Measurements from ENCODE around the gene DIP2C. TPM values are rescaled to one million over a fixed set of nuclear protein-coding genes. Genes with fewer than 3 reads are reported as not detected.

Gene DIP2C
- total RNA-seq, 1 experiment from 2014 or later = 11.4 TPM

GRCh38 chr10:244227-244626 is 445.2 kb downstream of the DIP2C start:
- ChIA-PET POLR2A (no interaction called here), CTCF (interaction anchor here (0.6 kb wide), 1 partner anchor 539 kb away, joined by 3 read pairs; no protein-coding TSS in a partner anchor)
- H3K9me3 ChIP-seq = no peaks in the 10 kb centered on the region
- Mint-ChIP-seq H3K27ac (ENCODE audit: unreplicated experiment) (no peak overlapping the region), H3K27me3 (ENCODE audit: insufficient read depth, unreplicated experiment) (no peaks in the 10 kb centered on the region), H3K36me3 (ENCODE audit: insufficient read depth, unreplicated experiment) (peaks cover 58% of the 10 kb centered on the region), H3K9me3 (ENCODE audit: unreplicated experiment) (no peaks in the 10 kb centered on the region), H3K4me3 (ENCODE audit: unreplicated experiment) (no peak overlapping the region), H3K4me1 (ENCODE audit: low read depth, unreplicated experiment) (no peaks in the 10 kb centered on the region)
- no peaks in the 10 kb centered on the region for H3K27me3 ChIP-seq (replicated peaks; ENCODE audit: control insufficient read depth, insufficient read depth, low read length)
- DNase-seq = no peak
- H3K4me3 ChIP-seq (ENCODE audit: low read depth, low read length) = no peak overlapping the region
- intact Hi-C loops (cut with micrococcal nuclease; ENCODE audit: unreplicated experiment) = no loop called here
- BruUV-seq (replicated peaks) = no TSS peak
- no peak for TF ChIP-seq CTCF (IDR thresholded peaks at IDR 0.05; ENCODE audit: insufficient read depth in 1 of 2, low read depth in 1 of 2, low read length in 1 of 2, severe bottlenecking in 1 of 2, unreplicated experiment in 1 of 2)
- H3K4me1 ChIP-seq = no peaks in the 10 kb centered on the region
- peaks cover 4% of the 10 kb centered on the region for H3K36me3 ChIP-seq (ENCODE audit: control insufficient read depth, insufficient read depth, low read length)

- Histone ChIP-seq H3K4me1 (no peaks in the 10 kb centered on the region), H3K9me3 (no peaks in the 10 kb centered on the region), H3K36me3 (ENCODE audit: control insufficient read depth, insufficient read depth, low read length) (0 out of 2 replicates have a peak, but pooled peaks cover 2% of the 10 kb centered on the region), H3K27me3 (replicated peaks; ENCODE audit: control insufficient read depth, insufficient read depth, low read length) (no peaks in the 10 kb centered on the region), H3K4me3 (ENCODE audit: low read depth, low read length) (no peak overlapping the region)
- peaks cover 55% of the 10 kb centered on the region for H3K36me3 Mint-ChIP-seq (ENCODE audit: insufficient read depth, unreplicated experiment)
- CTCF ChIA-PET = no interaction called here
- no peaks in the 10 kb centered on the region for H3K27me3 Mint-ChIP-seq (ENCODE audit: insufficient read depth, unreplicated experiment)
- intact Hi-C loops (cut with micrococcal nuclease; ENCODE audit: unreplicated experiment) = no loop called here
- no peaks in the 10 kb centered on the region for H3K9me3 Mint-ChIP-seq (ENCODE audit: unreplicated experiment)
- no peak for DNase-seq
- H3K4me1 Mint-ChIP-seq (ENCODE audit: low read depth, unreplicated experiment) = no peaks in the 10 kb centered on the region
- no peak overlapping the region for H3K27ac Mint-ChIP-seq (ENCODE audit: unreplicated experiment)
- POLR2A ChIA-PET = no interaction called here
- BruUV-seq (replicated peaks) = no TSS peak
- no peak for TF ChIP-seq CTCF (IDR thresholded peaks at IDR 0.05; ENCODE audit: insufficient read depth in 1 of 2, low read depth in 1 of 2, low read length in 1 of 2, severe bottlenecking in 1 of 2, unreplicated experiment in 1 of 2)
- no peak overlapping the region for H3K4me3 Mint-ChIP-seq (ENCODE audit: unreplicated experiment)
These were observed 447.4 kb downstream of the DIP2C start for GRCh38 chr10:241966-242643.

GRCh38 chr10:241451-241850 is 448.0 kb downstream of the DIP2C start:
- Histone ChIP-seq H3K27me3 (replicated peaks; ENCODE audit: control insufficient read depth, insufficient read depth, low read length) (no peaks in the 10 kb centered on the region), H3K36me3 (ENCODE audit: control insufficient read depth, insufficient read depth, low read length) (0 out of 2 replicates have a peak, but pooled peaks cover 2% of the 10 kb centered on the region), H3K9me3 (no peaks in the 10 kb centered on the region), H3K4me3 (ENCODE audit: low read depth, low read length) (no peak overlapping the region), H3K4me1 (no peaks in the 10 kb centered on the region)
- Mint-ChIP-seq H3K4me3 (ENCODE audit: unreplicated experiment) (no peak overlapping the region), H3K27ac (ENCODE audit: unreplicated experiment) (no peak overlapping the region), H3K4me1 (ENCODE audit: low read depth, unreplicated experiment) (no peaks in the 10 kb centered on the region), H3K36me3 (ENCODE audit: insufficient read depth, unreplicated experiment) (peaks cover 53% of the 10 kb centered on the region), H3K9me3 (ENCODE audit: unreplicated experiment) (no peaks in the 10 kb centered on the region), H3K27me3 (ENCODE audit: insufficient read depth, unreplicated experiment) (no peaks in the 10 kb centered on the region)
- no peak for TF ChIP-seq CTCF (IDR thresholded peaks at IDR 0.05; ENCODE audit: insufficient read depth in 1 of 2, low read depth in 1 of 2, low read length in 1 of 2, severe bottlenecking in 1 of 2, unreplicated experiment in 1 of 2)
- intact Hi-C loops (cut with micrococcal nuclease; ENCODE audit: unreplicated experiment) = no loop called here
- no TSS peak for BruUV-seq (replicated peaks)
- ChIA-PET POLR2A (no interaction called here), CTCF (no interaction called here)
- DNase-seq = no peak
